HEK293 (cell line): ENCODE data around the gene SPON2.

Experiments used
- CTCF ChIA-PET: fragments of 350-600 bp; formaldehyde crosslinking; extraction: SDS; loops from one replicate; lab custom pipeline; 2021; ENCODE audit warnings: antibody characterized with exemption; lab: Yijun Ruan, JAX
- POLR2A ChIA-PET: fragments of 300-600 bp; formaldehyde crosslinking; extraction: SDS; loops from one replicate; lab custom pipeline; 2020; ENCODE audit warnings: antibody characterized with exemption, inconsistent platforms; lab: Yijun Ruan, JAX
- H3K27ac ChIP-seq: fragments of 200-500 bp; sonication (Bioruptor generic); 2 replicates; pipeline ENCODE4 v1.5.1; 2014; ENCODE audit warnings: low read depth, low read length, control low read depth, inconsistent platforms; ENCODE audit errors: extremely low read depth
- H3K36me3 ChIP-seq, 2 experiments: fragments of 200-500 bp in 1 of 2; sonication (Bioruptor generic) in 1 of 2; 1 replicate in 1 of 2; 2 replicates in 1 of 2; pipeline ENCODE4 v1.5.1; 2014 to 2017; ENCODE audit warnings: inconsistent platforms in 2 of 2, low read length in 2 of 2; ENCODE audit not compliant: control insufficient read depth in 2 of 2, insufficient read depth in 1 of 2
- H3K4me1 ChIP-seq: fragments of 200-500 bp; sonication (Bioruptor generic); 2 replicates; pipeline ENCODE4 v1.5.1; 2014; ENCODE audit warnings: mild to moderate bottlenecking, low read length, inconsistent platforms; ENCODE audit not compliant: control insufficient read depth, insufficient read depth
- H3K4me3 ChIP-seq: 2 replicates; pipeline ENCODE4 v1.5.1; 2011; ENCODE audit warnings: low read depth, mild to moderate bottlenecking, control low read depth, low read length, moderate library complexity
- H3K9me3 ChIP-seq: fragments of 200-500 bp; sonication (Bioruptor generic); 2 replicates; pipeline ENCODE4 v1.5.1; 2014; ENCODE audit warnings: low read depth, low read length, inconsistent platforms; ENCODE audit not compliant: control insufficient read depth, insufficient read depth
- BCL11A ChIP-seq: fragments of 450-650 bp; formaldehyde crosslinking; IDR thresholded peaks from 2 replicates; pipeline ENCODE4 v1.5.1; 2016; ENCODE audit warnings: low read depth, missing biosample characterization, missing genetic modification characterization
- EGR2 ChIP-seq: fragments of 450-650 bp; formaldehyde crosslinking; IDR thresholded peaks from 2 replicates; pipeline ENCODE4 v1.5.1; 2016; ENCODE audit warnings: low read depth, missing biosample characterization, missing genetic modification characterization
- FEZF1 ChIP-seq: fragments of 450-650 bp; formaldehyde crosslinking; IDR thresholded peaks from 2 replicates; pipeline ENCODE4 v1.5.1; 2016; ENCODE audit warnings: missing biosample characterization, missing genetic modification characterization
- GLIS2 ChIP-seq: fragments of 450-650 bp; formaldehyde crosslinking; IDR thresholded peaks from 2 replicates; pipeline ENCODE4 v1.5.1; 2016; ENCODE audit warnings: missing biosample characterization, missing genetic modification characterization
- INSM2 ChIP-seq: fragments of 450-650 bp; formaldehyde crosslinking; IDR thresholded peaks from 2 replicates; pipeline ENCODE4 v1.5.1; 2016; ENCODE audit warnings: missing biosample characterization, missing genetic modification characterization
- KLF9 ChIP-seq: fragments of 450-650 bp; formaldehyde crosslinking; IDR thresholded peaks from 2 replicates; pipeline ENCODE4 v1.5.1; 2016; ENCODE audit warnings: missing biosample characterization, missing genetic modification characterization, low read depth
- PRDM1 ChIP-seq: fragments of 450-650 bp; formaldehyde crosslinking; IDR thresholded peaks from 2 replicates; pipeline ENCODE4; 2016; ENCODE audit warnings: missing biosample characterization, missing genetic modification characterization
- SP3 ChIP-seq: fragments of 450-650 bp; formaldehyde crosslinking; IDR thresholded peaks from 2 replicates; pipeline ENCODE4 v1.5.1; 2016; ENCODE audit warnings: missing biosample characterization, missing genetic modification characterization
- WT1 ChIP-seq: fragments of 450-650 bp; formaldehyde crosslinking; IDR thresholded peaks from 2 replicates; pipeline ENCODE4 v1.5.1; 2016; ENCODE audit warnings: missing biosample characterization, missing genetic modification characterization
- ZBTB48 ChIP-seq: fragments of 450-650 bp; formaldehyde crosslinking; IDR thresholded peaks from 2 replicates; pipeline ENCODE4 v1.5.1; 2016; ENCODE audit warnings: missing biosample characterization, missing genetic modification characterization
- ZBTB8A ChIP-seq: fragments of 450-650 bp; formaldehyde crosslinking; IDR thresholded peaks from 2 replicates; pipeline ENCODE4 v1.5.1; 2016; ENCODE audit warnings: missing biosample characterization, missing genetic modification characterization
- ZFHX2 ChIP-seq: fragments of 450-650 bp; formaldehyde crosslinking; conservative IDR thresholded peaks from 2 replicates; pipeline ENCODE4 v1.5.1; 2016; ENCODE audit warnings: missing biosample characterization, missing genetic modification characterization
- ZNF112 ChIP-seq: fragments of 450-650 bp; formaldehyde crosslinking; IDR thresholded peaks from 2 replicates; pipeline ENCODE4 v1.5.0; 2017; ENCODE audit warnings: missing biosample characterization, missing genetic modification characterization
- ZNF140 ChIP-seq: fragments of 450-650 bp; formaldehyde crosslinking; IDR thresholded peaks from 2 replicates; pipeline ENCODE4 v1.5.1; 2016; ENCODE audit warnings: missing biosample characterization, missing genetic modification characterization
- ZNF146 ChIP-seq: fragments of 450-650 bp; formaldehyde crosslinking; IDR thresholded peaks from 2 replicates; pipeline ENCODE4 v1.5.1; 2016; ENCODE audit warnings: missing biosample characterization, missing genetic modification characterization
- ZNF214 ChIP-seq: fragments of 450-650 bp; formaldehyde crosslinking; IDR thresholded peaks from 2 replicates; pipeline ENCODE4 v1.5.1; 2017; ENCODE audit warnings: missing biosample characterization, mild to moderate bottlenecking, missing genetic modification characterization, borderline replicate concordance
- ZNF341 ChIP-seq: fragments of 450-650 bp; formaldehyde crosslinking; IDR thresholded peaks from 2 replicates; pipeline ENCODE4; 2016; ENCODE audit warnings: low read depth, missing biosample characterization, missing genetic modification characterization
- ZNF366 ChIP-seq: fragments of 450-650 bp; formaldehyde crosslinking; conservative IDR thresholded peaks from 2 replicates; pipeline ENCODE4 v1.5.1; 2016; ENCODE audit warnings: missing biosample characterization, missing genetic modification characterization
- ZNF600 ChIP-seq: fragments of 450-650 bp; formaldehyde crosslinking; IDR thresholded peaks from 2 replicates; pipeline ENCODE4 v1.5.1; 2016; ENCODE audit warnings: missing biosample characterization, missing genetic modification characterization
- ZNF621 ChIP-seq: fragments of 450-650 bp; formaldehyde crosslinking; IDR thresholded peaks from 2 replicates; pipeline ENCODE4 v1.5.1; 2017; ENCODE audit warnings: missing biosample characterization, missing genetic modification characterization
- ZNF623 ChIP-seq: fragments of 450-650 bp; formaldehyde crosslinking; IDR thresholded peaks from 2 replicates; pipeline ENCODE4 v1.5.1; 2016; ENCODE audit warnings: missing biosample characterization, missing genetic modification characterization
- ZNF626 ChIP-seq: fragments of 450-650 bp; sonication (Bioruptor Pico); formaldehyde crosslinking; IDR thresholded peaks from 2 replicates; pipeline ENCODE4 v1.5.1; 2018; ENCODE audit warnings: missing biosample characterization, missing genetic modification characterization, inconsistent platforms
- ZNF658 ChIP-seq: fragments of 450-650 bp; formaldehyde crosslinking; IDR thresholded peaks from 2 replicates; pipeline ENCODE4; 2016; ENCODE audit warnings: missing biosample characterization, missing genetic modification characterization
- ZNF670 ChIP-seq: fragments of 450-650 bp; formaldehyde crosslinking; IDR thresholded peaks from 2 replicates; pipeline ENCODE4 v1.5.1; 2016; ENCODE audit warnings: missing biosample characterization, missing genetic modification characterization, low read depth
- ZNF704 ChIP-seq: fragments of 450-650 bp; formaldehyde crosslinking; IDR thresholded peaks from 2 replicates; pipeline ENCODE4 v1.5.1; 2016; ENCODE audit warnings: missing biosample characterization, missing genetic modification characterization
- TF ChIP-seq, protein P1 (sequence below): fragments of 450-650 bp; formaldehyde crosslinking; IDR thresholded peaks from 2 replicates; pipeline ENCODE4 v1.5.1; 2016; ENCODE audit warnings: missing biosample characterization, missing genetic modification characterization
- TF ChIP-seq, protein P2 (sequence below): fragments of 450-650 bp; formaldehyde crosslinking; IDR thresholded peaks from 2 replicates; pipeline ENCODE4 v1.5.0; 2017; ENCODE audit warnings: missing biosample characterization, missing genetic modification characterization, borderline replicate concordance
- TF ChIP-seq, protein P3 (sequence below): fragments of 450-650 bp; formaldehyde crosslinking; IDR thresholded peaks from 2 replicates; pipeline ENCODE4 v1.5.1; 2016; ENCODE audit warnings: missing biosample characterization, missing genetic modification characterization

The SPON2 gene

DNA sequence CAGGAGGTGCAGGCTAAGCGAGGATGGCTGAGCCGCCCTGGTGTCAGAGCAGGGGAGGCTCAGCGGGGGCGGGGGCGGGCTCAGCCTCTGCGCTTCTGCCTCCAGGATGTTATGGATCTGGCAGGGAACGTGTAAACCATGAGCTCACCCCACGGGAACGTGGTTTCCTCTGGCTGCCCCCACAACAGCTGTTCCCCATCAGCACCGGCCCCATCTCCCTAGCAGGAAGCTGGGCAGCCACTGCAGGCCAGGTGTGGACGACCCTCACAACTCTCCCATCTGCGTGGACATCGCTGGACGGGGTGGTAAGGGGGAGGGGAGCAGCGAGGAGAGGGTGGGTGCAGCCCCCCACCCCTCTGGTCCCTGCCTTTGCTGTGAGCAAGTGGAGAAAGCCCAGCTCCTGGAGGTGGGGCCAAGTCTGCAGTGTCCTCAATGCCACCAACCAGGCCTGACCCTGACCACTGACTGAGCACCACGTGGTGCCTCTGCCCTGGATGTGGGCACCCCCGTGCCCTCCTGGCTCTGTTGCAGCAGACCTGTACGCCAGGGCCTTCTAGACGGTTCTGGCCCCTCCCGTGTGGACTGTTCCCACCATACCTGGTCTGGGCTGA, 28.1 kb upstream of the SPON2 start:
- no peak overlapping the region for H3K27ac ChIP-seq
- no peak for TF ChIP-seq ZNF623 (tag by site-specific recombination)
- no peak for TF ChIP-seq ZNF341 (tag by site-specific recombination)
- no peak for TF ChIP-seq ZNF146 (tag by site-specific recombination)
- TF ChIP-seq ZNF670 = no peak
- no peak for TF ChIP-seq ZNF704 (tag by site-specific recombination)
- TF ChIP-seq ZFHX2 = peak; percentile 94
- TF ChIP-seq EGR2 (tag by site-specific recombination) = peak; percentile 82
- no peak for TF ChIP-seq ZNF626
- TF ChIP-seq GLIS2 (tag by site-specific recombination) = peak; percentile 17; the same call in 1 of the 2 replicates
- TF ChIP-seq ZBTB48 = no peak
- TF ChIP-seq WT1 (tag by site-specific recombination) = no peak
- no peak for TF ChIP-seq PRDM1 (tag by site-specific recombination)
- TF ChIP-seq ZNF621 (tag by site-specific recombination) = no peak
- no peak for TF ChIP-seq FEZF1 (tag by site-specific recombination)
- TF ChIP-seq ZBTB8A (tag by site-specific recombination) = no peak
- TF ChIP-seq ZNF366 (tag by site-specific recombination) = no peak
- TF ChIP-seq ZNF140 (tag by site-specific recombination) = no peak
- no peak for TF ChIP-seq KLF9 (tag by site-specific recombination)
- TF ChIP-seq, protein P1, sequence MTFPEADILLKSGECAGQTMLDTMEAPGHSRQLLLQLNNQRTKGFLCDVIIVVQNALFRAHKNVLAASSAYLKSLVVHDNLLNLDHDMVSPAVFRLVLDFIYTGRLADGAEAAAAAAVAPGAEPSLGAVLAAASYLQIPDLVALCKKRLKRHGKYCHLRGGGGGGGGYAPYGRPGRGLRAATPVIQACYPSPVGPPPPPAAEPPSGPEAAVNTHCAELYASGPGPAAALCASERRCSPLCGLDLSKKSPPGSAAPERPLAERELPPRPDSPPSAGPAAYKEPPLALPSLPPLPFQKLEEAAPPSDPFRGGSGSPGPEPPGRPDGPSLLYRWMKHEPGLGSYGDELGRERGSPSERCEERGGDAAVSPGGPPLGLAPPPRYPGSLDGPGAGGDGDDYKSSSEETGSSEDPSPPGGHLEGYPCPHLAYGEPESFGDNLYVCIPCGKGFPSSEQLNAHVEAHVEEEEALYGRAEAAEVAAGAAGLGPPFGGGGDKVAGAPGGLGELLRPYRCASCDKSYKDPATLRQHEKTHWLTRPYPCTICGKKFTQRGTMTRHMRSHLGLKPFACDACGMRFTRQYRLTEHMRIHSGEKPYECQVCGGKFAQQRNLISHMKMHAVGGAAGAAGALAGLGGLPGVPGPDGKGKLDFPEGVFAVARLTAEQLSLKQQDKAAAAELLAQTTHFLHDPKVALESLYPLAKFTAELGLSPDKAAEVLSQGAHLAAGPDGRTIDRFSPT (tag by site-specific recombination) = no peak
- no peak for TF ChIP-seq ZNF112
- TF ChIP-seq ZNF658 (tag by site-specific recombination) = no peak
- no peak for TF ChIP-seq BCL11A (tag by site-specific recombination)
- TF ChIP-seq, protein P2, sequence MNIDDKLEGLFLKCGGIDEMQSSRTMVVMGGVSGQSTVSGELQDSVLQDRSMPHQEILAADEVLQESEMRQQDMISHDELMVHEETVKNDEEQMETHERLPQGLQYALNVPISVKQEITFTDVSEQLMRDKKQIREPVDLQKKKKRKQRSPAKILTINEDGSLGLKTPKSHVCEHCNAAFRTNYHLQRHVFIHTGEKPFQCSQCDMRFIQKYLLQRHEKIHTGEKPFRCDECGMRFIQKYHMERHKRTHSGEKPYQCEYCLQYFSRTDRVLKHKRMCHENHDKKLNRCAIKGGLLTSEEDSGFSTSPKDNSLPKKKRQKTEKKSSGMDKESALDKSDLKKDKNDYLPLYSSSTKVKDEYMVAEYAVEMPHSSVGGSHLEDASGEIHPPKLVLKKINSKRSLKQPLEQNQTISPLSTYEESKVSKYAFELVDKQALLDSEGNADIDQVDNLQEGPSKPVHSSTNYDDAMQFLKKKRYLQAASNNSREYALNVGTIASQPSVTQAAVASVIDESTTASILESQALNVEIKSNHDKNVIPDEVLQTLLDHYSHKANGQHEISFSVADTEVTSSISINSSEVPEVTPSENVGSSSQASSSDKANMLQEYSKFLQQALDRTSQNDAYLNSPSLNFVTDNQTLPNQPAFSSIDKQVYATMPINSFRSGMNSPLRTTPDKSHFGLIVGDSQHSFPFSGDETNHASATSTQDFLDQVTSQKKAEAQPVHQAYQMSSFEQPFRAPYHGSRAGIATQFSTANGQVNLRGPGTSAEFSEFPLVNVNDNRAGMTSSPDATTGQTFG (tag by site-specific recombination) = no peak
- TF ChIP-seq ZNF600 (tag by site-specific recombination) = peak; percentile 83
- TF ChIP-seq INSM2 = no peak
- TF ChIP-seq, protein P3, sequence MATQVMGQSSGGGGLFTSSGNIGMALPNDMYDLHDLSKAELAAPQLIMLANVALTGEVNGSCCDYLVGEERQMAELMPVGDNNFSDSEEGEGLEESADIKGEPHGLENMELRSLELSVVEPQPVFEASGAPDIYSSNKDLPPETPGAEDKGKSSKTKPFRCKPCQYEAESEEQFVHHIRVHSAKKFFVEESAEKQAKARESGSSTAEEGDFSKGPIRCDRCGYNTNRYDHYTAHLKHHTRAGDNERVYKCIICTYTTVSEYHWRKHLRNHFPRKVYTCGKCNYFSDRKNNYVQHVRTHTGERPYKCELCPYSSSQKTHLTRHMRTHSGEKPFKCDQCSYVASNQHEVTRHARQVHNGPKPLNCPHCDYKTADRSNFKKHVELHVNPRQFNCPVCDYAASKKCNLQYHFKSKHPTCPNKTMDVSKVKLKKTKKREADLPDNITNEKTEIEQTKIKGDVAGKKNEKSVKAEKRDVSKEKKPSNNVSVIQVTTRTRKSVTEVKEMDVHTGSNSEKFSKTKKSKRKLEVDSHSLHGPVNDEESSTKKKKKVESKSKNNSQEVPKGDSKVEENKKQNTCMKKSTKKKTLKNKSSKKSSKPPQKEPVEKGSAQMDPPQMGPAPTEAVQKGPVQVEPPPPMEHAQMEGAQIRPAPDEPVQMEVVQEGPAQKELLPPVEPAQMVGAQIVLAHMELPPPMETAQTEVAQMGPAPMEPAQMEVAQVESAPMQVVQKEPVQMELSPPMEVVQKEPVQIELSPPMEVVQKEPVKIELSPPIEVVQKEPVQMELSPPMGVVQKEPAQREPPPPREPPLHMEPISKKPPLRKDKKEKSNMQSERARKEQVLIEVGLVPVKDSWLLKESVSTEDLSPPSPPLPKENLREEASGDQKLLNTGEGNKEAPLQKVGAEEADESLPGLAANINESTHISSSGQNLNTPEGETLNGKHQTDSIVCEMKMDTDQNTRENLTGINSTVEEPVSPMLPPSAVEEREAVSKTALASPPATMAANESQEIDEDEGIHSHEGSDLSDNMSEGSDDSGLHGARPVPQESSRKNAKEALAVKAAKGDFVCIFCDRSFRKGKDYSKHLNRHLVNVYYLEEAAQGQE (tag by site-specific recombination) = no peak
- no peak for TF ChIP-seq ZNF214 (tag by site-specific recombination)
- no peak for TF ChIP-seq SP3 (tag by site-specific recombination)
- ChIA-PET CTCF (no interaction called here), POLR2A (no interaction called here)
- H3K36me3 ChIP-seq = no peaks in the 10 kb centered on the region
- H3K9me3 ChIP-seq = no peaks in the 10 kb centered on the region
- no peaks in the 10 kb centered on the region for H3K4me1 ChIP-seq
- no peak overlapping the region for H3K4me3 ChIP-seq
